IPS-20b (cell line): ENCODE data around the gene LINGO1.

Experiments
- H3K27ac ChIP-seq: one replicate; pipeline ENCODE4 v1.5.1; 2013; ENCODE audit warnings: low read length
- H3K27me3 ChIP-seq: 2 replicates; pipeline ENCODE4 v1.6.1; 2013; ENCODE audit warnings: mild to moderate bottlenecking, low read length, inconsistent platforms; ENCODE audit not compliant: insufficient read depth
- H3K36me3 ChIP-seq: 2 replicates; pipeline ENCODE4 v1.6.1; 2013; ENCODE audit warnings: low read depth, mild to moderate bottlenecking, inconsistent platforms, low read length, moderate library complexity; ENCODE audit not compliant: insufficient read depth
- H3K4me1 ChIP-seq: 2 replicates; pipeline ENCODE4 v1.6.1; 2013; ENCODE audit warnings: mild to moderate bottlenecking, control low read depth, inconsistent platforms, low read length, moderate library complexity; ENCODE audit not compliant: insufficient read depth
- H3K4me3 ChIP-seq: 2 replicates; pipeline ENCODE4 v1.5.1; 2013; ENCODE audit warnings: mild to moderate bottlenecking, low read length, inconsistent platforms
- H3K9ac ChIP-seq: 2 replicates; pipeline ENCODE4 v1.6.1; 2013; ENCODE audit warnings: low read depth, mild to moderate bottlenecking, inconsistent platforms, low read length, moderate library complexity
- H3K9me3 ChIP-seq: 2 replicates; pipeline ENCODE4 v1.6.1; 2013; ENCODE audit warnings: mild to moderate bottlenecking, low read depth, low read length, inconsistent platforms; ENCODE audit not compliant: insufficient read depth

The LINGO1 gene

DNA sequence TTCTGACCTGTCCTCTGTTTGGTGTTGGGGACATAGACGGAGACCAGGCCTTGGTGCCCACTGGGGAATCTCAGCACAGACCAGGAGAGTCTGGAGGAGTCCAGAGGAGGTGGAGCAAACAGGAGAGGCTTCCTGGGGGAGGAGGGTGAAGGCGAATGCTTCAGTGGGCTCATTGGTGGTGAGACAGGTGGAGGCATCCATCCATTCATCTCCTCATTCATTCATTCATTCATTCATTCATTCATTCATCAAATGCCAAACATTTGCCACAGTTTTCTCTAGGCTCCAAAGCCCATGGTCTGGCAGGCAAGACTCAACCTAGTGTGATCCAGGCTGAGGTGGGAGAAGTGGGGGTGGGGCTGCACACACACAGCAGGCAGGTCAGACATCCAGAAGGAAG, 7.9 kb upstream of the LINGO1 start:
- Histone ChIP-seq H3K27me3 (peaks cover 6% of the 10 kb centered on the region), H3K4me3 (no peak overlapping the region), H3K4me1 (peaks cover 12% of the 10 kb centered on the region), H3K27ac (no peak overlapping the region), H3K9me3 (no peaks in the 10 kb centered on the region), H3K36me3 (no peaks in the 10 kb centered on the region), H3K9ac (no peak overlapping the region)

- peaks cover 15% of the 10 kb centered on the region for H3K27me3 ChIP-seq
Measured at GRCh38 chr15:77639431-77639830, 6.7 kb upstream of the LINGO1 start.

GRCh38 chr15:77637851-77638692, 5.4 kb upstream of the LINGO1 start:
- H3K27me3 ChIP-seq: peaks cover 15% of the 10 kb centered on the region
- no peaks in the 10 kb centered on the region for H3K9me3 ChIP-seq
- peaks cover 23% of the 10 kb centered on the region for H3K4me1 ChIP-seq
- no peak overlapping the region; the same call in 1 of the 2 replicates for H3K9ac ChIP-seq
- H3K4me3 ChIP-seq: no peak overlapping the region
- no peak overlapping the region for H3K27ac ChIP-seq
- H3K36me3 ChIP-seq: no peaks in the 10 kb centered on the region

More at GRCh38 chr15:77639431-77639830, 6.7 kb upstream of the LINGO1 start:
- Histone ChIP-seq H3K36me3 (no peaks in the 10 kb centered on the region), H3K27ac (no peak overlapping the region), H3K4me3 (no peak overlapping the region), H3K9me3 (no peaks in the 10 kb centered on the region), H3K9ac (no peak overlapping the region), H3K4me1 (peaks cover 20% of the 10 kb centered on the region)

GRCh38 chr15:77636209-77636608, 3.5 kb upstream of the LINGO1 start:
- H3K4me3 ChIP-seq: no peak overlapping the region

GRCh38 chr15:77634266-77634962, 1.7 kb upstream of the LINGO1 start:
- H3K4me3 ChIP-seq: peak overlapping the region; percentile 65
- peak overlapping the region; percentile 73 for H3K9ac ChIP-seq
- H3K9me3 ChIP-seq: no peaks in the 10 kb centered on the region
- no peaks in the 10 kb centered on the region for H3K36me3 ChIP-seq
- H3K27ac ChIP-seq: peak overlapping the region; percentile 23
- H3K4me1 ChIP-seq: peaks cover 28% of the 10 kb centered on the region; the same call in 1 of the 2 replicates
- peaks cover 34% of the 10 kb centered on the region for H3K27me3 ChIP-seq

More at GRCh38 chr15:77636209-77636608, 3.5 kb upstream of the LINGO1 start:
- Histone ChIP-seq H3K9me3 (no peaks in the 10 kb centered on the region), H3K4me1 (peaks cover 18% of the 10 kb centered on the region; the same call in 1 of the 2 replicates), H3K27me3 (peaks cover 23% of the 10 kb centered on the region), H3K27ac (no peak overlapping the region), H3K9ac (no peak overlapping the region), H3K36me3 (no peaks in the 10 kb centered on the region)

- no peaks in the 10 kb centered on the region for H3K36me3 ChIP-seq
- peak overlapping the region; percentile 65 for H3K4me3 ChIP-seq
- H3K9me3 ChIP-seq: no peaks in the 10 kb centered on the region
- peaks cover 33% of the 10 kb centered on the region; the same call in 1 of the 2 replicates for H3K4me1 ChIP-seq
- peak overlapping the region; percentile 23 for H3K27ac ChIP-seq
- peaks cover 36% of the 10 kb centered on the region for H3K27me3 ChIP-seq
- peak overlapping the region; percentile 73 for H3K9ac ChIP-seq
Measured at GRCh38 chr15:77633913-77634265, 1.2 kb upstream of the LINGO1 start.

DNA sequence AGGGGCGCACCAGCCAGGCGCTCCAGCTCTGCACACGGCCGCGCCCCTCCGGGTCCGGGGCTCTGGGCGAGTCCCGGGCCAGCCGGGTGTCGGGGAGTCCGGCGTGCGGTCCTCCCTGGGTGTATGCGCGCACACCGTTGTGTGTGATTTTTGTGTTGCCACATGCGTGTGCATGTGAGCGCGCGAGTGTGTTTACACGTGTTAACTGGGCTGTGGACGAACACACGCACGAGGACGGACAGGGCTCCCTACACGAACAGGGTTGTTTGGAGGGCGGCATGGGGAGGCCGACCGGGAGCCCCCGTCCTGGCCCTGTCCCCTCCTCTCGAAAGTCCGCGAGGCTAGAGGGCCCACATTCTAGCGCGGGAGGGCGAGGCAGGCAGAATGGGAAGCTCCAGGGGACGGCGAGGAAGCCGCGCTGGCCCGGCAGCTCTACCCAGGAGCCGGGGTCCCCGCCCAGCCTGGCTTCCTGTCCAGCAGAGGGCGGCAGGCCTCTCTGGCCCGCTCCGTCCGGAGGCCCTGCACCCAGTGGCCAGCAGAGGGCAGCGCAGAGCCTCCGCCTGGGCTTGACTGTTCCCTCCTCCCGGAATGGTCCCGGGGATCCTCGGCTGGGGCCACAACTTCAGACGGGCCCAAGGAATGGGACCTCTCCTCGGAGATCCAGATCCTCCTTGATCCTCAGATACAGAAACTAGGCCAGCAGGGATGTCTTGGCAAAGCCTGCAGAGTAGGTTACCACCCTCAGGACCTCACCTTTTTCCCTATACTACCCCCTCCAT, 611 bp upstream of the LINGO1 start:
- Histone ChIP-seq H3K27ac (peak overlapping the region; percentile 72), H3K4me3 (peak overlapping the region; percentile 65), H3K36me3 (no peaks in the 10 kb centered on the region), H3K27me3 (peaks cover 36% of the 10 kb centered on the region), H3K4me1 (peaks cover 37% of the 10 kb centered on the region; the same call in 1 of the 2 replicates), H3K9ac (peak overlapping the region; percentile 88), H3K9me3 (no peaks in the 10 kb centered on the region)

GRCh38 chr15:77631745-77632533, 773 bp downstream of the LINGO1 start:
- peak overlapping the region; percentile 18 for H3K27ac ChIP-seq
- H3K4me1 ChIP-seq: peaks cover 46% of the 10 kb centered on the region; the same call in 1 of the 2 replicates
- H3K27me3 ChIP-seq: peaks cover 36% of the 10 kb centered on the region
- H3K9me3 ChIP-seq: no peaks in the 10 kb centered on the region
- no peaks in the 10 kb centered on the region for H3K36me3 ChIP-seq
- H3K9ac ChIP-seq: peak overlapping the region; percentile 91; the same call in 1 of the 2 replicates
- peak overlapping the region; percentile 83 for H3K4me3 ChIP-seq

DNA sequence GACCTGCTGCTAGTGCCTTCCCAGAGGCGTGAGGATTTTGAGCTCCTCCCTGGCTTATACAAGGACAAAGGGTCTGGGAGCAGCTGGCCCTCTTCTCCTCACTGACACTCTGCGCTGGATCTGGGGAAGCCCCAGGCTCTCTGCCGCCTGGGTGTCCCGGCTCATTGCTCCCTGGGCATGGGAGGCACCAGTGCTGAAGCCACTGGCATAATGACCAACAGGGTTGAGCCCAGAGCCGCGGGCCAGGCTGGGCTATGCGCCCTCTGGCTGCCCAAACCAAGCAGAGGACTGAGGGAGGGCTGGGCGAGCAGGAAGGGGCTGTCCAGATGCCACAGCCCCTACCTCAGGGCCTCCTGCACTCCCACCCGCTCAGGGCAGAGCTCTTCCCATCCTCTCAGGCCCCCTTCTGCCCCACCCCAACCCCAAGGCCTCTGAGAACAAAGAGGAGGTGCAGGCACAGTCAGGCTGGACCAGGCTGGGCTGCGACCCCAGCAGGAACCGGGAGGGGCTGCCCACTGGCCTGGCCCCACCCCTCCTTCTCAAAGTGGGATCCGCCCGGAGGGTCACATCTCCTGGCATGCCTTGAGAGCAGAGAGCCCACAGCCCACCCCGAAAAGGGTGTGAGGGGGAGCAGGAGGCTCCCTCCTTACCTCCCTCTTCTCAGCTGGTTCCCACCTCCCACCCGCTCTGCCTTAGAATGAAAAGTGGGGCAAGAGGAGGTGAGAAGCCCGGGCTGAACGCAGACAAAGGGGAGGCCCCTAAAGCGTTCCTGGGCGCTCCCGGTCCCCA, 1.6 kb downstream of the LINGO1 start:
- Histone ChIP-seq H3K27me3 (peaks cover 36% of the 10 kb centered on the region), H3K27ac (peak overlapping the region; percentile 18)

GRCh38 chr15:77630056-77630455, 2.7 kb downstream of the LINGO1 start:
- peaks cover 43% of the 10 kb centered on the region; the same call in 1 of the 2 replicates for H3K4me1 ChIP-seq
- peak overlapping the region; percentile 91; the same call in 1 of the 2 replicates for H3K9ac ChIP-seq
- no peaks in the 10 kb centered on the region for H3K9me3 ChIP-seq
- no peak overlapping the region for H3K4me3 ChIP-seq
- no peaks in the 10 kb centered on the region for H3K36me3 ChIP-seq
- H3K27me3 ChIP-seq: peaks cover 25% of the 10 kb centered on the region
- no peak overlapping the region for H3K27ac ChIP-seq

More for the DNA sequence above, 1.6 kb downstream of the LINGO1 start:
- no peaks in the 10 kb centered on the region for H3K9me3 ChIP-seq
- H3K9ac ChIP-seq: peak overlapping the region; percentile 91; the same call in 1 of the 2 replicates
- peak overlapping the region; percentile 83 for H3K4me3 ChIP-seq
- no peaks in the 10 kb centered on the region for H3K36me3 ChIP-seq
- H3K4me1 ChIP-seq: peaks cover 51% of the 10 kb centered on the region; the same call in 1 of the 2 replicates
